Neural cell (in vitro differentiated cells): ENCODE data around the gene FARP1. TPM values are rescaled to one million over a fixed set of nuclear protein-coding genes. Genes with fewer than 3 reads are reported as not detected.

ENCODE experiments used
- H2AFZ ChIP-seq: fragments of 200-600, 300-800 bp; sonication (generic), shearing (Covaris generic); 2 replicates; pipeline ENCODE4 v1.6.0; 2014; ENCODE audit warnings: low read depth, mild to moderate bottlenecking, antibody characterized with exemption, low read length, moderate library complexity
- H3F3A ChIP-seq: fragments of 200-600 bp; shearing (Covaris generic); 2 replicates; pipeline ENCODE4 v1.6.1; 2016; ENCODE audit warnings: mild to moderate bottlenecking, moderate library complexity, mixed read lengths, antibody characterized with exemption, low read length; ENCODE audit not compliant: insufficient read depth, poor library complexity, severe bottlenecking
- H3K27ac ChIP-seq: fragments of 200-600, 300-800 bp; sonication (generic), shearing (Covaris generic); 2 replicates; pipeline ENCODE4 v1.5.1; 2014; ENCODE audit warnings: mild to moderate bottlenecking, low read length, moderate library complexity
- H3K27me3 ChIP-seq: fragments of 300-800, 200-600 bp; sonication (generic), shearing (Covaris generic); 2 replicates; pipeline ENCODE4 v1.6.0; 2014; ENCODE audit warnings: mild to moderate bottlenecking, low read depth, low read length, moderate library complexity; ENCODE audit not compliant: insufficient read depth
- H3K36me3 ChIP-seq: fragments of 300-800, 200-600 bp; sonication (generic), shearing (Covaris generic); 2 replicates; pipeline ENCODE4 v1.5.1; 2014; ENCODE audit warnings: mild to moderate bottlenecking, antibody characterized with exemption, low read length, moderate library complexity; ENCODE audit not compliant: insufficient read depth
- H3K4me2 ChIP-seq: fragments of 300-800, 200-600 bp; sonication (generic), shearing (Covaris generic); 2 replicates; pipeline ENCODE4 v1.6.0; 2014; ENCODE audit warnings: mild to moderate bottlenecking, low read length
- H3K4me3 ChIP-seq: fragments of 300-800, 200-600 bp; sonication (generic), shearing (Covaris generic); 2 replicates; pipeline ENCODE4 v1.5.1; 2014; ENCODE audit warnings: mild to moderate bottlenecking, low read length, moderate library complexity
- H3K79me2 ChIP-seq: fragments of 200-600 bp; shearing (Covaris generic); replicated peaks from 2 replicates; pipeline ENCODE4 v1.6.0; 2014; ENCODE audit warnings: mild to moderate bottlenecking, low read length, moderate library complexity; ENCODE audit not compliant: insufficient read depth
- H3K9ac ChIP-seq: fragments of 300-800, 200-600 bp; sonication (generic), shearing (Covaris generic); 2 replicates; pipeline ENCODE4 v1.6.1; 2016; ENCODE audit warnings: mild to moderate bottlenecking, low read length, mixed read lengths
- H3K9me2 ChIP-seq: fragments of 200-600 bp; shearing (Covaris generic); 2 replicates; pipeline ENCODE4 v1.6.1; 2016; ENCODE audit warnings: mild to moderate bottlenecking, low read length, mixed read lengths; ENCODE audit not compliant: insufficient read depth
- H3K9me3 ChIP-seq: fragments of 200-600, 300-800 bp; sonication (generic), shearing (Covaris generic); 2 replicates; pipeline ENCODE4 v1.6.1; 2016; ENCODE audit warnings: mild to moderate bottlenecking, mixed run types, low read length, moderate library complexity, mixed read lengths
- H4K20me1 ChIP-seq: fragments of 200-600 bp; shearing (Covaris generic); 2 replicates; pipeline ENCODE4 v1.6.1; 2016; ENCODE audit warnings: mild to moderate bottlenecking, mixed run types; ENCODE audit not compliant: insufficient read depth
- CTCF ChIP-seq: fragments of 450-650 bp; IDR thresholded peaks from 2 replicates; pipeline ENCODE4 v1.5.1; 2014; ENCODE audit warnings: antibody characterized with exemption, mild to moderate bottlenecking, moderate library complexity; ENCODE audit not compliant: poor library complexity, severe bottlenecking
- EP300 ChIP-seq: fragments of 450-650 bp; conservative IDR thresholded peaks from 2 replicates; pipeline ENCODE4 v1.6.1; 2014; ENCODE audit warnings: antibody characterized with exemption, mild to moderate bottlenecking, moderate library complexity; ENCODE audit not compliant: poor library complexity, severe bottlenecking
- EZH2 ChIP-seq: fragments of 200-600, 300-800 bp; shearing (Covaris generic), sonication (generic); IDR thresholded peaks from 2 replicates; pipeline ENCODE4 v1.6.1; 2014; ENCODE audit warnings: antibody characterized with exemption, low read length, borderline replicate concordance, mild to moderate bottlenecking; ENCODE audit not compliant: insufficient read depth, poor library complexity, severe bottlenecking
- MXI1 ChIP-seq: fragments of 450-650 bp; conservative IDR thresholded peaks from 2 replicates; pipeline ENCODE4 v1.6.1; 2014; ENCODE audit warnings: antibody characterized with exemption, mild to moderate bottlenecking; ENCODE audit not compliant: poor library complexity, severe bottlenecking
- POLR2AphosphoS5 ChIP-seq: IDR thresholded peaks from 2 replicates; pipeline ENCODE4 v1.6.1; 2012
- RAD21 ChIP-seq: fragments of 450-650 bp; conservative IDR thresholded peaks from 2 replicates; pipeline ENCODE4 v1.6.1; 2014; ENCODE audit warnings: antibody characterized with exemption, mild to moderate bottlenecking, moderate library complexity
- REST ChIP-seq: IDR thresholded peaks from 2 replicates; pipeline ENCODE4 v1.6.1; 2012; ENCODE audit warnings: borderline replicate concordance
- SMC3 ChIP-seq: fragments of 450-650 bp; conservative IDR thresholded peaks from 2 replicates; pipeline ENCODE4 v1.6.1; 2014; ENCODE audit warnings: antibody characterized with exemption, mild to moderate bottlenecking, moderate library complexity; ENCODE audit not compliant: poor library complexity
- TAF1 ChIP-seq: IDR thresholded peaks from 2 replicates; pipeline ENCODE4 v1.6.1; 2012; ENCODE audit warnings: low read depth
- polyA plus RNA-seq: library from polyadenylated mRNA; depleted of rRNA; stranded (reverse); fragments of >200 nt; gene quantifications from 2 replicates; pipeline ENCODE4 v1.2.3, GENCODE V29; 2014

Gene FARP1
- polyA plus RNA-seq, 1 donor from 2014 or later, result 19.7 TPM

GRCh38 chr13:98474292-98474691 lies 331.4 kb downstream of the FARP1 start:
- TF ChIP-seq RAD21 (no peak), EP300 (no peak), SMC3 (no peak), REST (no peak), CTCF (no peak), TAF1 (no peak), POLR2AphosphoS5 (no peak), MXI1 (no peak), EZH2 (no peak)
- Histone ChIP-seq H3K36me3 (no peaks in the 10 kb centered on the region), H3K9ac (no peak overlapping the region), H3K4me2 (no peak overlapping the region), H3K9me3 (no peaks in the 10 kb centered on the region), H4K20me1 (no peaks in the 10 kb centered on the region), H3K27me3 (no peaks in the 10 kb centered on the region), H3K79me2 (no peaks in the 10 kb centered on the region), H3K9me2 (no peaks in the 10 kb centered on the region), H3K27ac (no peak overlapping the region), H3K4me3 (no peak overlapping the region), H2AFZ (no peak overlapping the region), H3F3A (no peaks in the 10 kb centered on the region)

GRCh38 chr13:98474761-98475160 lies 331.9 kb downstream of the FARP1 start:
- no peak overlapping the region for H3K27ac ChIP-seq
- H3K27me3 ChIP-seq, result no peaks in the 10 kb centered on the region
- no peaks in the 10 kb centered on the region for H3K36me3 ChIP-seq
- no peaks in the 10 kb centered on the region for H3K9me3 ChIP-seq
- H3K4me3 ChIP-seq, result no peak overlapping the region
- H3K9me2 ChIP-seq, result no peaks in the 10 kb centered on the region
- no peak overlapping the region for H3K4me2 ChIP-seq
- no peaks in the 10 kb centered on the region for H4K20me1 ChIP-seq
- TF ChIP-seq SMC3, result no peak
- no peak for TF ChIP-seq CTCF
- TF ChIP-seq EZH2, result no peak
- no peak for TF ChIP-seq RAD21
- no peak for TF ChIP-seq TAF1
- no peak for TF ChIP-seq REST
- TF ChIP-seq EP300, result no peak
- H3K9ac ChIP-seq, result no peak overlapping the region
- no peaks in the 10 kb centered on the region for H3F3A ChIP-seq
- no peak overlapping the region for H2AFZ ChIP-seq
- H3K79me2 ChIP-seq, result no peaks in the 10 kb centered on the region
